GM19328 (cell line): ENCODE measurements around the gene ARID1B.

ENCODE experiments used
- ATAC-seq: cut with Tn5 transposase; IDR thresholded peaks from one replicate; pipeline ENCODE4 v1.9.1; 2021; ENCODE audit warnings: mild to moderate bottlenecking, moderate library complexity; ENCODE audit not compliant: unreplicated experiment

Gene ARID1B

GRCh38 chr6:156790711-156791319 is 13.6 kb downstream of the ARID1B start:
- no peak for ATAC-seq

- ATAC-seq, result peak; percentile 47
Observed at GRCh38 chr6:156791320-156791850, 14.2 kb downstream of the ARID1B start.

- no peak for ATAC-seq
Observed at GRCh38 chr6:156793200-156793599, 16.0 kb downstream of the ARID1B start.

- ATAC-seq, result peak; percentile 47
Observed at GRCh38 chr6:156794546-156795354, 17.6 kb downstream of the ARID1B start.

GRCh38 chr6:156795825-156796224 is 18.6 kb downstream of the ARID1B start:
- no peak for ATAC-seq

GRCh38 chr6:156796627-156797026 is 19.4 kb downstream of the ARID1B start:
- ATAC-seq, result no peak

GRCh38 chr6:156797901-156798735 is 20.9 kb downstream of the ARID1B start:
- ATAC-seq, result no peak

GRCh38 chr6:156801712-156802111 is 24.5 kb downstream of the ARID1B start:
- no peak for ATAC-seq

- no peak for ATAC-seq
Observed at GRCh38 chr6:156803353-156803752, 26.2 kb downstream of the ARID1B start.

- ATAC-seq, result no peak
Observed at GRCh38 chr6:156804402-156804801, 27.2 kb downstream of the ARID1B start.

- ATAC-seq, result no peak
Observed at GRCh38 chr6:156806155-156806554, 29.0 kb downstream of the ARID1B start.

- ATAC-seq, result no peak
Observed at GRCh38 chr6:156807028-156807427, 29.9 kb downstream of the ARID1B start.

- no peak for ATAC-seq
Observed at GRCh38 chr6:156807795-156808194, 30.6 kb downstream of the ARID1B start.

- ATAC-seq, result no peak
Observed at GRCh38 chr6:156808287-156808686, 31.1 kb downstream of the ARID1B start.

GRCh38 chr6:156809034-156809433 is 31.9 kb downstream of the ARID1B start:
- peak; percentile 84 for ATAC-seq

- ATAC-seq, result no peak
Observed at GRCh38 chr6:156809446-156810178, 32.4 kb downstream of the ARID1B start.

- ATAC-seq, result no peak
Observed at GRCh38 chr6:156814036-156814581, 36.9 kb downstream of the ARID1B start.

GRCh38 chr6:156816505-156816904 is 39.3 kb downstream of the ARID1B start:
- no peak for ATAC-seq

- no peak for ATAC-seq
Observed at GRCh38 chr6:156820089-156820798, 43.1 kb downstream of the ARID1B start.

GRCh38 chr6:156821707-156822106 is 44.5 kb downstream of the ARID1B start:
- no peak for ATAC-seq
